ENCODE measurements around the gene APCDD1L. TPM values are rescaled to one million over a fixed set of nuclear protein-coding genes. Genes with fewer than 3 reads are reported as not detected.

Gene APCDD1L
- total RNA-seq, 6 donors from 2014 or later, result 0.13 TPM; not detected in 5

GRCh38 chr20:58453391-58453790 lies 61.8 kb downstream of the APCDD1L start:
- no peak for DNase-seq
- Histone ChIP-seq H3K4me1 (no peaks in the 10 kb centered on the region), H3K9me3 (no peaks in the 10 kb centered on the region), H3K27ac (no peak overlapping the region), H3K27me3 (no peaks in the 10 kb centered on the region), H3K4me3 (no peak overlapping the region), H3K36me3 (peaks cover 0 to 14% (median 0%) of the 10 kb centered on the region in 4 donors)
- 79 to 81% methylated on average over 5 of the region's 5 CpGs for WGBS, 2 donors
- TF ChIP-seq POLR2A (IDR thresholded peaks at IDR 0.05) (no peak), CTCF (IDR thresholded peaks at IDR 0.05) (no peak), POLR2AphosphoS5 (IDR thresholded peaks at IDR 0.05) (no peak), EP300 (IDR thresholded peaks at IDR 0.05) (no peak)
- ATAC-seq (ENCODE audit: low FRiP score in 2 of 2), result no peak

GRCh38 chr20:58452667-58453255 lies 62.4 kb downstream of the APCDD1L start:
- ATAC-seq (ENCODE audit: low FRiP score in 2 of 2), result no peak
- H3K4me1 ChIP-seq, result no peaks in the 10 kb centered on the region
- H3K9me3 ChIP-seq, result no peaks in the 10 kb centered on the region
- TF ChIP-seq EP300 (IDR thresholded peaks at IDR 0.05) (no peak), POLR2A (IDR thresholded peaks at IDR 0.05) (no peak), CTCF (IDR thresholded peaks at IDR 0.05) (no peak), POLR2AphosphoS5 (IDR thresholded peaks at IDR 0.05) (no peak)
- no peak for DNase-seq
- H3K4me3 ChIP-seq, result no peak overlapping the region
- no peaks in the 10 kb centered on the region for H3K27me3 ChIP-seq
- 56 to 57% methylated on average over 4 of the region's 4 CpGs for WGBS, 2 donors
- peaks cover 0 to 14% (median 0%) of the 10 kb centered on the region in 4 donors for H3K36me3 ChIP-seq
- no peak overlapping the region for H3K27ac ChIP-seq

GRCh38 chr20:58450254-58450653 lies 64.9 kb downstream of the APCDD1L start:
- WGBS, 2 donors, result 72 to 85% methylated on average over 10 of the region's 10 CpGs
- ATAC-seq (ENCODE audit: low FRiP score in 2 of 2), result no peak

GRCh38 chr20:58449681-58450221 lies 65.4 kb downstream of the APCDD1L start:
- Histone ChIP-seq H3K9me3 (no peaks in the 10 kb centered on the region), H3K27ac (no peak overlapping the region), H3K4me3 (no peak overlapping the region), H3K4me1 (no peaks in the 10 kb centered on the region), H3K27me3 (no peaks in the 10 kb centered on the region), H3K36me3 (peaks cover under 1 to 38% (median 10%) of the 10 kb centered on the region in 4 donors)
- WGBS, 2 donors, result 84 to 86% methylated on average over 10 of the region's 10 CpGs
- TF ChIP-seq CTCF (IDR thresholded peaks at IDR 0.05) (no peak), POLR2A (IDR thresholded peaks at IDR 0.05) (no peak), POLR2AphosphoS5 (IDR thresholded peaks at IDR 0.05) (no peak), EP300 (IDR thresholded peaks at IDR 0.05) (no peak)
- no peak for DNase-seq
- ATAC-seq (ENCODE audit: low FRiP score in 2 of 2), result no peak

More at GRCh38 chr20:58450254-58450653, 64.9 kb downstream of the APCDD1L start:
- DNase-seq, result no peak
- Histone ChIP-seq H3K27ac (no peak overlapping the region), H3K27me3 (no peaks in the 10 kb centered on the region), H3K36me3 (peaks cover 0 to 33% (median 6%) of the 10 kb centered on the region in 4 donors), H3K9me3 (no peaks in the 10 kb centered on the region), H3K4me1 (no peaks in the 10 kb centered on the region), H3K4me3 (no peak overlapping the region)
- TF ChIP-seq EP300 (IDR thresholded peaks at IDR 0.05), result no peak
- no peak for TF ChIP-seq POLR2AphosphoS5 (IDR thresholded peaks at IDR 0.05)
- no peak for TF ChIP-seq CTCF (IDR thresholded peaks at IDR 0.05)
- no peak for TF ChIP-seq POLR2A (IDR thresholded peaks at IDR 0.05)

- H3K36me3 ChIP-seq, result peaks cover 9 to 46% (median 17%) of the 10 kb centered on the region in 4 donors
- H3K9me3 ChIP-seq, result no peaks in the 10 kb centered on the region
- H3K27ac ChIP-seq, result no peak overlapping the region
- H3K4me3 ChIP-seq, result no peak overlapping the region
- TF ChIP-seq EP300 (IDR thresholded peaks at IDR 0.05) (no peak), CTCF (IDR thresholded peaks at IDR 0.05) (no peak), POLR2AphosphoS5 (IDR thresholded peaks at IDR 0.05) (no peak), POLR2A (IDR thresholded peaks at IDR 0.05) (no peak)
- ATAC-seq (ENCODE audit: low FRiP score in 2 of 2) (no peak), DNase-seq (no peak)
- H3K4me1 ChIP-seq, result no peaks in the 10 kb centered on the region
- H3K27me3 ChIP-seq, result no peaks in the 10 kb centered on the region
- 93 to 98% methylated on average over 2 to 4 of the region's 4 CpGs for WGBS, 2 donors
Observed at GRCh38 chr20:58448958-58449357, 66.2 kb downstream of the APCDD1L start.

Data from upper lobe of left lung (tissue), 6 donors.